ENCODE data around the gene ALDH1A2. TPM values are rescaled to one million over a fixed set of nuclear protein-coding genes. Genes with fewer than 3 reads are reported as not detected.

Gene ALDH1A2
- total RNA-seq, 1 donor from 2014 or later, result 30.8 TPM

GRCh38 chr15:58049520-58050227 lies 15.8 kb downstream of the ALDH1A2 start:
- Histone ChIP-seq H3K27ac (peak overlapping the region; percentile 89), H3K79me2 (ENCODE audit: low read depth) (peaks cover 52% of the 10 kb centered on the region), H4K20me1 (ENCODE audit: low read depth) (no peaks in the 10 kb centered on the region), H3K4me2 (peak overlapping the region; percentile 68), H3K4me1 (peaks cover 89% of the 10 kb centered on the region), H3K9me3 (ENCODE audit: low read depth) (no peaks in the 10 kb centered on the region), H3K9ac (no peak overlapping the region), H3K27me3 (no peaks in the 10 kb centered on the region), H3F3A (ENCODE audit: low read depth) (peaks cover 49% of the 10 kb centered on the region), H2AFZ (replicated peaks) (peak overlapping the region; percentile 1), H3K4me3 (peak overlapping the region; percentile 9), H3K36me3 (no peaks in the 10 kb centered on the region)
- Mint-ChIP-seq H3K27me3 (ENCODE audit: insufficient read depth, low read depth) (peaks cover 12% of the 10 kb centered on the region), H3K4me3 (no peak overlapping the region), H3K4me1 (peaks cover 9% of the 10 kb centered on the region), H3K9me3 (no peaks in the 10 kb centered on the region), H3K36me3 (no peaks in the 10 kb centered on the region), H3K27ac (no peak overlapping the region)
- TF ChIP-seq CTCF (IDR thresholded peaks at IDR 0.05) (no peak), EZH2 (IDR thresholded peaks at IDR 0.05) (no peak), EZH2phosphoT487 (IDR thresholded peaks at IDR 0.05) (no peak)
- DNase-seq (ENCODE audit: low spot score), result peak; percentile 55

- no peaks in the 10 kb centered on the region for H3K9me3 ChIP-seq (ENCODE audit: low read depth)
- no peak overlapping the region for H3K27ac Mint-ChIP-seq
- H3K27me3 Mint-ChIP-seq (ENCODE audit: insufficient read depth, low read depth), result peaks cover 12% of the 10 kb centered on the region
- H3K4me2 ChIP-seq, result peak overlapping the region; percentile 30
- H3K4me3 Mint-ChIP-seq, result no peak overlapping the region
- peaks cover 75% of the 10 kb centered on the region for H3K4me1 ChIP-seq
- H3K36me3 ChIP-seq, result no peaks in the 10 kb centered on the region
- H3K4me3 ChIP-seq, result no peak overlapping the region
- no peak overlapping the region for H3K9ac ChIP-seq
- no peaks in the 10 kb centered on the region for H3K36me3 Mint-ChIP-seq
- peaks cover 5% of the 10 kb centered on the region for H3K4me1 Mint-ChIP-seq
- TF ChIP-seq EZH2 (IDR thresholded peaks at IDR 0.05), result no peak
- TF ChIP-seq CTCF (IDR thresholded peaks at IDR 0.05), result no peak
- no peak for TF ChIP-seq EZH2phosphoT487 (IDR thresholded peaks at IDR 0.05)
- H3K9me3 Mint-ChIP-seq, result no peaks in the 10 kb centered on the region
- H3K27ac ChIP-seq, result no peak overlapping the region
- no peaks in the 10 kb centered on the region for H4K20me1 ChIP-seq (ENCODE audit: low read depth)
- H3F3A ChIP-seq (ENCODE audit: low read depth), result peaks cover 40% of the 10 kb centered on the region
- peak overlapping the region; percentile 17 for H2AFZ ChIP-seq (replicated peaks)
- no peaks in the 10 kb centered on the region for H3K27me3 ChIP-seq
- no peak for DNase-seq (ENCODE audit: low spot score)
- H3K79me2 ChIP-seq (ENCODE audit: low read depth), result peaks cover 52% of the 10 kb centered on the region
Measured at GRCh38 chr15:58048261-58048660, 17.2 kb downstream of the ALDH1A2 start.

- peaks cover 64% of the 10 kb centered on the region for H3K4me1 ChIP-seq
- no peak overlapping the region for H3K27ac ChIP-seq
- H3K36me3 ChIP-seq, result no peaks in the 10 kb centered on the region
- peak overlapping the region; percentile 7 for H3K4me2 ChIP-seq
- Mint-ChIP-seq H3K4me3 (no peak overlapping the region), H3K4me1 (peaks cover 5% of the 10 kb centered on the region), H3K27me3 (ENCODE audit: insufficient read depth, low read depth) (peaks cover 12% of the 10 kb centered on the region), H3K36me3 (no peaks in the 10 kb centered on the region), H3K9me3 (no peaks in the 10 kb centered on the region), H3K27ac (no peak overlapping the region)
- H3K9ac ChIP-seq, result no peak overlapping the region
- no peaks in the 10 kb centered on the region for H3K27me3 ChIP-seq
- no peaks in the 10 kb centered on the region for H3K9me3 ChIP-seq (ENCODE audit: low read depth)
- no peak for TF ChIP-seq CTCF (IDR thresholded peaks at IDR 0.05)
- no peak for TF ChIP-seq EZH2 (IDR thresholded peaks at IDR 0.05)
- no peak for TF ChIP-seq EZH2phosphoT487 (IDR thresholded peaks at IDR 0.05)
- DNase-seq (ENCODE audit: low spot score), result no peak
- H4K20me1 ChIP-seq (ENCODE audit: low read depth), result no peaks in the 10 kb centered on the region
- H3K79me2 ChIP-seq (ENCODE audit: low read depth), result peaks cover 51% of the 10 kb centered on the region
- H2AFZ ChIP-seq (replicated peaks), result peak overlapping the region; percentile 87
- peaks cover 31% of the 10 kb centered on the region for H3F3A ChIP-seq (ENCODE audit: low read depth)
- no peak overlapping the region for H3K4me3 ChIP-seq
Measured at GRCh38 chr15:58047149-58047548, 18.4 kb downstream of the ALDH1A2 start.
